HepG2 (cell line): Measurements from ENCODE around the gene TEX14. TPM values are rescaled to one million over a fixed set of nuclear protein-coding genes. Genes with fewer than 3 reads are reported as not detected.

Experiments
- CCDC6 ChIP-seq: sonication (generic); formaldehyde crosslinking; IDR thresholded peaks from 2 replicates; pipeline ENCODE4 v1.8.1; 2022; ENCODE audit warnings: mild to moderate bottlenecking, missing genetic modification reagents, moderate library complexity
- CHD2 ChIP-seq: IDR thresholded peaks from 2 replicates; pipeline ENCODE4 v1.6.1; 2011; ENCODE audit warnings: low read depth, low read length, improper control_type of control experiment
- ETV5 ChIP-seq: IDR thresholded peaks from 2 replicates; pipeline ENCODE4 v1.6.1; 2018; ENCODE audit warnings: missing biosample characterization, missing genetic modification reagents, inconsistent platforms, borderline replicate concordance
- HNF4A ChIP-seq: sonication (generic); formaldehyde crosslinking; IDR thresholded peaks from 2 replicates; pipeline ENCODE4 v1.4.0; 2020; ENCODE audit warnings: missing genetic modification reagents
- LCORL ChIP-seq, 2 experiments: fragments of 450-650 bp in 1 of 2; sonication (generic) in 1 of 2; formaldehyde crosslinking in 1 of 2; IDR thresholded peaks; 2 replicates each; pipeline versions ENCODE4 v1.5.0 to v1.6.1; 2017 to 2020; ENCODE audit warnings: antibody characterized with exemption in 1 of 2, missing genetic modification reagents in 1 of 2
- MED8 ChIP-seq: sonication (generic); formaldehyde crosslinking; IDR thresholded peaks from 2 replicates; pipeline ENCODE4 v1.8.1; 2023; ENCODE audit warnings: mild to moderate bottlenecking, missing genetic modification reagents; ENCODE audit not compliant: insufficient replicate concordance
- NFIB ChIP-seq: sonication (generic); formaldehyde crosslinking; IDR thresholded peaks from 2 replicates; pipeline ENCODE4 v1.9.0; 2021; ENCODE audit warnings: missing genetic modification reagents, mild to moderate bottlenecking, borderline replicate concordance
- PHF21A ChIP-seq: sonication (generic); formaldehyde crosslinking; IDR thresholded peaks from 2 replicates; pipeline ENCODE4 v1.5.0; 2020; ENCODE audit warnings: mild to moderate bottlenecking, missing genetic modification reagents
- PTBP1 ChIP-seq: fragments of 200-400 bp; formaldehyde crosslinking; IDR thresholded peaks from 2 replicates; pipeline ENCODE4 v1.6.1; 2018; ENCODE audit warnings: low read length, low read depth; ENCODE audit not compliant: poor library complexity, severe bottlenecking
- SP1 ChIP-seq, 2 experiments: fragments of 450-650 bp in 1 of 2; sonication (generic) in 1 of 2; formaldehyde crosslinking in 1 of 2; IDR thresholded peaks; 2 replicates each; pipeline versions ENCODE4 v1.4.0 to v1.6.1; 2016 to 2020; ENCODE audit warnings: missing genetic modification reagents in 1 of 2
- ZFAT ChIP-seq: sonication (generic); formaldehyde crosslinking; conservative IDR thresholded peaks from 2 replicates; pipeline ENCODE4 v1.8.1; 2023; ENCODE audit warnings: missing genetic modification reagents, inconsistent platforms
- ZMYM3 ChIP-seq: sonication (generic); formaldehyde crosslinking; IDR thresholded peaks from 2 replicates; pipeline ENCODE4 v1.5.1; 2020; ENCODE audit warnings: mild to moderate bottlenecking, missing genetic modification reagents
- ZNF335 ChIP-seq: sonication (generic); formaldehyde crosslinking; IDR thresholded peaks from 2 replicates; pipeline ENCODE4 v1.4.0; 2020; ENCODE audit warnings: missing genetic modification reagents
- ZNF44 ChIP-seq: sonication (generic); formaldehyde crosslinking; IDR thresholded peaks from 2 replicates; pipeline ENCODE4 v1.5.1; 2020; ENCODE audit warnings: mild to moderate bottlenecking, missing genetic modification reagents
- ZNF468 ChIP-seq: sonication (generic); formaldehyde crosslinking; IDR thresholded peaks from 2 replicates; pipeline ENCODE4 v1.8.0; 2022; ENCODE audit warnings: mild to moderate bottlenecking, moderate library complexity, missing genetic modification reagents
- ZNF547 ChIP-seq: sonication (generic); formaldehyde crosslinking; IDR thresholded peaks from 2 replicates; pipeline ENCODE4 v1.5.1; 2020; ENCODE audit warnings: mild to moderate bottlenecking, missing genetic modification reagents
- ZNF570 ChIP-seq: sonication (generic); formaldehyde crosslinking; IDR thresholded peaks from 2 replicates; pipeline ENCODE4 v1.4.0; 2020; ENCODE audit warnings: mild to moderate bottlenecking, missing genetic modification reagents, borderline replicate concordance
- ZNF788 ChIP-seq: sonication (generic); formaldehyde crosslinking; IDR thresholded peaks from 2 replicates; pipeline ENCODE4 v1.5.0; 2020; ENCODE audit warnings: mild to moderate bottlenecking, missing genetic modification reagents, borderline replicate concordance
- ZNF792 ChIP-seq: IDR thresholded peaks from 2 replicates; pipeline ENCODE4 v1.6.1; 2016
- polyA plus RNA-seq, 8 experiments: library from polyadenylated mRNA; depleted of rRNA in 3 of 8; stranded (reverse) in 7 of 8; unstranded in 1 of 8; fragments of >200 nt; fragmentation: Illumina TruSeq in 4 of 8; extraction: Trizol in 4 of 8; gene quantifications; 2 replicates each; pipeline versions ENCODE4 v1.2.1 to v1.2.3, GENCODE V29; 2011 to 2016; ENCODE audit warnings: low read depth in 4 of 8, missing spikeins in 1 of 8, mixed read lengths in 1 of 8; ENCODE audit not compliant: insufficient read depth in 1 of 8
- total RNA-seq, 5 experiments: library from RNA; depleted of rRNA; stranded (reverse); fragments of >200 nt; fragmentation: Illumina TruSeq; extraction: Trizol; gene quantifications; 2 replicates each; pipeline ENCODE4 v1.2.3, GENCODE V29; 2016; ENCODE audit warnings: low read depth in 1 of 5
- TF ChIP-seq, protein P1 (sequence below): sonication (generic); formaldehyde crosslinking; IDR thresholded peaks from 2 replicates; pipeline ENCODE4 v1.8.1; 2023; ENCODE audit warnings: mild to moderate bottlenecking, moderate library complexity, missing genetic modification reagents
- TF ChIP-seq, protein P2 (sequence below): sonication (generic); formaldehyde crosslinking; IDR thresholded peaks from one replicate; pipeline ENCODE4 v1.5.1; 2020; ENCODE audit warnings: mild to moderate bottlenecking, missing genetic modification reagents; ENCODE audit errors: not compliant biosample characterization

Gene TEX14
- total and polyA plus RNA-seq, 2 of the 13 experiments (the other 11 are each of a cell fraction or from before 2014, with no cell fraction given), result 0.04 to 0.07 TPM

DNA sequence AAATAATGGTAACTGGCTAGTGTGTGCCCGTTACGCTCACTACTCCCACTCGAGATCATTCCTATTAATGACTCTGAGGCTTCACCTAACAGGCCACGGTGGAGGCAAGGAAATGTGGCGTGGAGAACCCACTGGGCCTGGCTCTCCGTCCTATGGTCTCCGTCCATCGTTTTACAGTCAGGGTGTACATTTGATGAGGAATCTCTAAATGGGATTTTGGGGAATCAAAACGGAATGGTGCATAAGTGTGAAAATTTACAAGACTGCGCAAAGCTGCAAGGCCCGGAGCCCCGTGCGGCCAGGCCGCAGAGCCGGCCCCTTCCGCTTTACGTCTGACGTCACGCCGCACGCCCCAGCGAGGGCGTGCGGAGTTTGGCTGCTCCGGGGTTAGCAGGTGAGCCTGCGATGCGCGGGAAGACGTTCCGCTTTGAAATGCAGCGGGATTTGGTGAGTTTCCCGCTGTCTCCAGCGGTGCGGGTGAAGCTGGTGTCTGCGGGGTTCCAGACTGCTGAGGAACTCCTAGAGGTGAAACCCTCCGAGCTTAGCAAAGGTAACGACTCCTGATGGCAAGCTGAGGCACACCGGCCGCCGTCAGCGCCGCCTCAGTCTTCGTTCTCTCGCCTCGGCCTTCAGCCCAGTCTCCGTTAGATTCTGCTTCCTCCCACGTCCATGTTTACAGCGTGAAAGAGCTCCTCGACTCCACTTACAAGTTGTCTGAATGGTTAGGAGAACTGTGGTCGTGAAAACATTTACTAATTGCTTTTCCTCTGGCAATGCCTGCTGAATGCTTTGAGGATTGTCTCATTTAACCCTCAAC, 602 bp upstream of the TEX14 start, which contains the start of gene RAD51C (continued):
- TF ChIP-seq ZNF468 (CRISPR knock-in tag) (peak; percentile 97), ZFAT (CRISPR knock-in tag) (peak; percentile 81; the same call in 1 of the 2 replicates), MED8 (CRISPR knock-in tag) (peak; percentile 65), LCORL (IDR thresholded peaks at IDR 0.05) (peak; percentile 55; the same call in 1 of the 2 replicates), LCORL (CRISPR knock-in tag; IDR thresholded peaks at IDR 0.05) (no peak), ZNF547 (CRISPR knock-in tag) (peak; percentile 97), SP1 (IDR thresholded peaks at IDR 0.05) (no peak), SP1 (CRISPR knock-in tag; IDR thresholded peaks at IDR 0.05) (peak; percentile 74), PHF21A (CRISPR knock-in tag) (no peak), ZNF788 (CRISPR knock-in tag) (peak; percentile 88; the same call in 1 of the 2 replicates), ZMYM3 (CRISPR knock-in tag) (no peak), NFIB (CRISPR knock-in tag) (0 out of 2 replicates have a peak, but pooled peaks have one; percentile 51), ZNF570 (CRISPR knock-in tag) (no peak), CHD2 (peak; percentile 87), ETV5 (CRISPR knock-in tag) (peak; percentile 68; the same call in 1 of the 2 replicates), ZNF44 (CRISPR knock-in tag) (peak; percentile 92), ZNF792 (peak; percentile 94), ZNF335 (CRISPR knock-in tag) (peak; percentile 84; the same call in 1 of the 2 replicates), CCDC6 (peak; percentile 92), PTBP1 (peak; percentile 95), HNF4A (no peak; the same call in 1 of the 2 replicates)
- TF ChIP-seq, protein P1, sequence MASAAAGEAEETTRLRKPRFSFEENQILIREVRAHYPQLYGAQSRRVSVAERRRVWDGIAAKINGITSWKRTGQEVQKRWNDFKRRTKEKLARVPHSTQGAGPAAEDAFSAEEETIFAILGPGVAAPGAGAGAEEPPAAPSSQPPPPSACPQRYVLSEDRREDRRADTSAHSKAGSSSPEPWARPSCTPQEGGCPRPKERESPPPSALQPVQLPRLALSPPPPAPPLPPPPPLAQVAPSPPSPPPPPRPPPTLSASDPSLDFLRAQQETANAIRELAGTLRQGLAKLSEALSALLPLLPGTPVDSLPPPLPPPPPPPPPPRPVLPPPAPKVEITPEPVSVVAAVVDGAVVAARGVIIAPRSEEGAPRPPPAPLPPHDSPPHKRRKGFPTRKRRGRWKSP, result peak; percentile 95
- TF ChIP-seq, protein P2, sequence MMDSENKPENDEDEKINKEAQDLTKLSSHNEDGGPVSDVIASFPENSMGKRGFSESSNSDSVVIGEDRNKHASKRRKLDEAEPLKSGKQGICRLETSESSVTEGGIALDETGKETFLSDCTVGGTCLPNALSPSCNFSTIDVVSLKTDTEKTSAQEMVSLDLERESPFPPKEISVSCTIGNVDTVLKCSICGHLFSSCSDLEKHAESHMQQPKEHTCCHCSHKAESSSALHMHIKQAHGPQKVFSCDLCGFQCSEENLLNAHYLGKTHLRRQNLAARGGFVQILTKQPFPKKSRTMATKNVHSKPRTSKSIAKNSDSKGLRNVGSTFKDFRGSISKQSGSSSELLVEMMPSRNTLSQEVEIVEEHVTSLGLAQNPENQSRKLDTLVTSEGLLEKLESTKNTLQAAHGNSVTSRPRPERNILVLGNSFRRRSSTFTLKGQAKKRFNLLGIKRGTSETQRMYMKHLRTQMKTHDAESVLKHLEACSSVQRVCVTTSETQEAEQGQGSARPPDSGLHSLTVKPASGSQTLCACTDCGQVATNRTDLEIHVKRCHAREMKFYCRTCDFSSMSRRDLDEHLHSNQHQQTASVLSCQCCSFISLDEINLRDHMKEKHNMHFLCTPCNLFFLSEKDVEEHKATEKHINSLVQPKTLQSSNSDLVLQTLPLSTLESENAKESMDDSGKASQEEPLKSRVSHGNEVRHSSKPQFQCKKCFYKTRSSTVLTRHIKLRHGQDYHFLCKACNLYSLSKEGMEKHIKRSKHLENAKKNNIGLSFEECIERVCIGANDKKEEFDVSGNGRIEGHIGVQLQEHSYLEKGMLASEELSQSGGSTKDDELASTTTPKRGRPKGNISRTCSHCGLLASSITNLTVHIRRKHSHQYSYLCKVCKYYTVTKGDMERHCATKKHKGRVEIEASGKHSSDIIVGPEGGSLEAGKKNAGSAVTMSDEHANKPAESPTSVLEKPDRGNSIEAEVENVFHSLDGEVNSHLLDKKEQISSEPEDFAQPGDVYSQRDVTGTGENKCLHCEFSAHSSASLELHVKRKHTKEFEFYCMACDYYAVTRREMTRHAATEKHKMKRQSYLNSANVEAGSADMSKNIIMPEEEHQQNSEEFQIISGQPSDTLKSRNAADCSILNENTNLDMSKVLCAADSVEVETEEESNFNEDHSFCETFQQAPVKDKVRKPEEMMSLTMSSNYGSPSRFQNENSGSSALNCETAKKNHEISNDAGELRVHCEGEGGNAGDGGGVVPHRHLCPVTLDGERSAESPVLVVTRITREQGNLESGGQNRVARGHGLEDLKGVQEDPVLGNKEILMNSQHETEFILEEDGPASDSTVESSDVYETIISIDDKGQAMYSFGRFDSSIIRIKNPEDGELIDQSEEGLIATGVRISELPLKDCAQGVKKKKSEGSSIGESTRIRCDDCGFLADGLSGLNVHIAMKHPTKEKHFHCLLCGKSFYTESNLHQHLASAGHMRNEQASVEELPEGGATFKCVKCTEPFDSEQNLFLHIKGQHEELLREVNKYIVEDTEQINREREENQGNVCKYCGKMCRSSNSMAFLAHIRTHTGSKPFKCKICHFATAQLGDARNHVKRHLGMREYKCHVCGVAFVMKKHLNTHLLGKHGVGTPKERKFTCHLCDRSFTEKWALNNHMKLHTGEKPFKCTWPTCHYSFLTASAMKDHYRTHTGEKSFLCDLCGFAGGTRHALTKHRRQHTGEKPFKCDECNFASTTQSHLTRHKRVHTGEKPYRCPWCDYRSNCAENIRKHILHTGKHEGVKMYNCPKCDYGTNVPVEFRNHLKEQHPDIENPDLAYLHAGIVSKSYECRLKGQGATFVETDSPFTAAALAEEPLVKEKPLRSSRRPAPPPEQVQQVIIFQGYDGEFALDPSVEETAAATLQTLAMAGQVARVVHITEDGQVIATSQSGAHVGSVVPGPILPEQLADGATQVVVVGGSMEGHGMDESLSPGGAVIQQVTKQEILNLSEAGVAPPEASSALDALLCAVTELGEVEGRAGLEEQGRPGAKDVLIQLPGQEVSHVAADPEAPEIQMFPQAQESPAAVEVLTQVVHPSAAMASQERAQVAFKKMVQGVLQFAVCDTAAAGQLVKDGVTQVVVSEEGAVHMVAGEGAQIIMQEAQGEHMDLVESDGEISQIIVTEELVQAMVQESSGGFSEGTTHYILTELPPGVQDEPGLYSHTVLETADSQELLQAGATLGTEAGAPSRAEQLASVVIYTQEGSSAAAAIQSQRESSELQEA (CRISPR knock-in tag), result peak; percentile 91
